DND-41 (cell line): Measurements from ENCODE around the gene DPYSL4.

ENCODE experiments used
- ATAC-seq: fragments of 200-7000 bp; cut with Tn5 transposase; 3 replicates; pipeline ENCODE4 v1.9.1; 2021; ENCODE audit warnings: low read depth; ENCODE audit not compliant: insufficient read depth
- DNase-seq: peaks from one replicate; pipeline ENCODE4 v3.0.0-alpha.2; 2020
- H2AFZ ChIP-seq: 2 replicates; pipeline ENCODE4 v1.6.0; 2012; ENCODE audit warnings: low read depth, low read length
- H3K27ac ChIP-seq: 2 replicates; pipeline ENCODE4 v1.5.1; 2012; ENCODE audit warnings: low read length, inconsistent platforms
- H3K27me3 ChIP-seq: fragments of 200-600 bp; sonication (generic); 2 replicates; pipeline ENCODE4 v1.6.0; 2012; ENCODE audit warnings: low read length, mild to moderate bottlenecking, inconsistent platforms; ENCODE audit not compliant: insufficient read depth, poor library complexity
- H3K36me3 ChIP-seq: 2 replicates; pipeline ENCODE4 v1.5.1; 2012; ENCODE audit warnings: low read length, inconsistent platforms; ENCODE audit not compliant: insufficient read depth
- H3K4me1 ChIP-seq: 2 replicates; pipeline ENCODE4 v1.5.1; 2012; ENCODE audit warnings: mild to moderate bottlenecking, low read length; ENCODE audit not compliant: insufficient read depth
- H3K4me2 ChIP-seq: 2 replicates; pipeline ENCODE4 v1.6.0; 2012; ENCODE audit warnings: mild to moderate bottlenecking, moderate library complexity, low read length, inconsistent platforms; ENCODE audit not compliant: insufficient read depth
- H3K4me3 ChIP-seq, 2 experiments: fragments of 200-600 bp in 1 of 2; shearing (Covaris generic) in 1 of 2; 2 replicates each; pipeline ENCODE4 v1.5.1; 2012 to 2016; ENCODE audit warnings: inconsistent platforms in 2 of 2, low read length in 2 of 2, mild to moderate bottlenecking in 2 of 2, low read depth in 1 of 2, moderate library complexity in 1 of 2
- H3K79me2 ChIP-seq: 2 replicates; pipeline ENCODE4 v1.6.0; 2012; ENCODE audit warnings: low read length, inconsistent platforms; ENCODE audit not compliant: insufficient read depth
- H3K9ac ChIP-seq: 2 replicates; pipeline ENCODE4 v1.6.0; 2012; ENCODE audit warnings: low read depth, mild to moderate bottlenecking, inconsistent platforms, low read length, moderate library complexity
- H3K9me3 ChIP-seq: 2 replicates; pipeline ENCODE4 v1.5.1; 2012; ENCODE audit warnings: low read length, moderate library complexity, mild to moderate bottlenecking, inconsistent platforms; ENCODE audit not compliant: insufficient read depth, severe bottlenecking
- H4K20me1 ChIP-seq: 2 replicates; pipeline ENCODE4 v1.6.0; 2012; ENCODE audit warnings: low read length; ENCODE audit not compliant: insufficient read depth
- EZH2 ChIP-seq: IDR thresholded peaks from 3 replicates; pipeline ENCODE4 v1.6.1; 2012; ENCODE audit warnings: borderline replicate concordance, low read depth, mild to moderate bottlenecking, moderate library complexity, low read length, inconsistent platforms; ENCODE audit not compliant: severe bottlenecking
- TF ChIP-seq, protein P1 (sequence below): IDR thresholded peaks from 2 replicates; pipeline ENCODE4 v1.5.1; 2012; ENCODE audit warnings: borderline replicate concordance, low read length, moderate library complexity, mild to moderate bottlenecking; ENCODE audit not compliant: poor library complexity, severe bottlenecking; ENCODE audit errors: extremely low read depth

Gene DPYSL4

DNA sequence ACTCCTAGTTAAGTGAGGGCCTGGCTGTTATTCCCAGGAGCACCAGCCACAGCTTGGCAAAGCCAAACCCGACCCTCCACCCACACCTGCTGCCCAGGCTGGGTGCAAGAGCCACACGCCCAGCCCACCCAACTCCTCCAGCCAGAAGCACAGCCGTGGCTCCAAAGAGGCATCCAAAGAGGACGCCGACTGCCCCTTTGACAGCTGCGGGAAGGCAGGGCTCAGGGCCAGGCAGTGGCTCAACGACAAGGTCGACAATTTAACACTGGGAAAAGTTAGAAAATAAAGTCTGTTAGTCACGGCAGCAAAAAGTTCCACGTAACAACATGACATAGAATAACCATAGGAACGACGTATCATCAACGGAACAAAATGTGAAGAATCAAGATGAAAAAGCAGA is 54.3 kb downstream of the DPYSL4 start:
- H3K4me3 ChIP-seq: no peak overlapping the region
- no peaks in the 10 kb centered on the region for H3K79me2 ChIP-seq
- H3K4me2 ChIP-seq: no peak overlapping the region
- no peaks in the 10 kb centered on the region for H3K4me1 ChIP-seq
- ATAC-seq (no peak), DNase-seq (no peak)
- H3K9ac ChIP-seq: no peak overlapping the region
- no peaks in the 10 kb centered on the region for H3K9me3 ChIP-seq
- H2AFZ ChIP-seq: no peak overlapping the region
- TF ChIP-seq, protein P1, sequence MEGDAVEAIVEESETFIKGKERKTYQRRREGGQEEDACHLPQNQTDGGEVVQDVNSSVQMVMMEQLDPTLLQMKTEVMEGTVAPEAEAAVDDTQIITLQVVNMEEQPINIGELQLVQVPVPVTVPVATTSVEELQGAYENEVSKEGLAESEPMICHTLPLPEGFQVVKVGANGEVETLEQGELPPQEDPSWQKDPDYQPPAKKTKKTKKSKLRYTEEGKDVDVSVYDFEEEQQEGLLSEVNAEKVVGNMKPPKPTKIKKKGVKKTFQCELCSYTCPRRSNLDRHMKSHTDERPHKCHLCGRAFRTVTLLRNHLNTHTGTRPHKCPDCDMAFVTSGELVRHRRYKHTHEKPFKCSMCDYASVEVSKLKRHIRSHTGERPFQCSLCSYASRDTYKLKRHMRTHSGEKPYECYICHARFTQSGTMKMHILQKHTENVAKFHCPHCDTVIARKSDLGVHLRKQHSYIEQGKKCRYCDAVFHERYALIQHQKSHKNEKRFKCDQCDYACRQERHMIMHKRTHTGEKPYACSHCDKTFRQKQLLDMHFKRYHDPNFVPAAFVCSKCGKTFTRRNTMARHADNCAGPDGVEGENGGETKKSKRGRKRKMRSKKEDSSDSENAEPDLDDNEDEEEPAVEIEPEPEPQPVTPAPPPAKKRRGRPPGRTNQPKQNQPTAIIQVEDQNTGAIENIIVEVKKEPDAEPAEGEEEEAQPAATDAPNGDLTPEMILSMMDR: no peak
- TF ChIP-seq EZH2: no peak
- H3K27me3 ChIP-seq: no peaks in the 10 kb centered on the region
- H4K20me1 ChIP-seq: no peaks in the 10 kb centered on the region; the same call in 1 of the 2 replicates
- H3K36me3 ChIP-seq: no peaks in the 10 kb centered on the region
- H3K27ac ChIP-seq: no peak overlapping the region

DNA sequence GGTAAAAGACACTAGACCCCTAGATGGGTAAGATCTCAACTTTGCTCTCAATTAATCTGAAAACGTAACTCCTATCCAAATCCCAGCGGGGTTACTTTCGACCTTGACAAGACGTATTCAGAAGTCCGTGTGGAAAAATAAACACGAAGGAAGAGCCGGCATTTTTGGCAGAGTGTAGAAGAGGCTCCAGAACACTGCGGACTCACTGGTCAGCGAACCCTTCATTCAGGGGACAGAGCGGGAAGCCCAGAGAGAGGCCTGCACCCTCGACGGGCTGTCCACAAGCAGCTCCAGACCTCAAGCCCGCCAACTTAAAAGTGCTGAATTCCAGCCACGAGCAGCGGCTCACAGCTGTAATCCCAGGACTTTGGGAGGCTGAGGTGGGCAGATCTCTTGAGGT is 54.7 kb downstream of the DPYSL4 start:
- H3K4me2 ChIP-seq: no peak overlapping the region
- H3K79me2 ChIP-seq: no peaks in the 10 kb centered on the region
- H4K20me1 ChIP-seq: no peaks in the 10 kb centered on the region; the same call in 1 of the 2 replicates
- H3K4me1 ChIP-seq: no peaks in the 10 kb centered on the region
- H3K9ac ChIP-seq: no peak overlapping the region
- no peak overlapping the region for H3K27ac ChIP-seq
- H3K9me3 ChIP-seq: no peaks in the 10 kb centered on the region
- ATAC-seq: no peak
- DNase-seq: no peak
- H2AFZ ChIP-seq: no peak overlapping the region
- H3K27me3 ChIP-seq: no peaks in the 10 kb centered on the region
- TF ChIP-seq, protein P1: no peak
- TF ChIP-seq EZH2: no peak
- H3K4me3 ChIP-seq: no peak overlapping the region
- no peaks in the 10 kb centered on the region for H3K36me3 ChIP-seq

DNA sequence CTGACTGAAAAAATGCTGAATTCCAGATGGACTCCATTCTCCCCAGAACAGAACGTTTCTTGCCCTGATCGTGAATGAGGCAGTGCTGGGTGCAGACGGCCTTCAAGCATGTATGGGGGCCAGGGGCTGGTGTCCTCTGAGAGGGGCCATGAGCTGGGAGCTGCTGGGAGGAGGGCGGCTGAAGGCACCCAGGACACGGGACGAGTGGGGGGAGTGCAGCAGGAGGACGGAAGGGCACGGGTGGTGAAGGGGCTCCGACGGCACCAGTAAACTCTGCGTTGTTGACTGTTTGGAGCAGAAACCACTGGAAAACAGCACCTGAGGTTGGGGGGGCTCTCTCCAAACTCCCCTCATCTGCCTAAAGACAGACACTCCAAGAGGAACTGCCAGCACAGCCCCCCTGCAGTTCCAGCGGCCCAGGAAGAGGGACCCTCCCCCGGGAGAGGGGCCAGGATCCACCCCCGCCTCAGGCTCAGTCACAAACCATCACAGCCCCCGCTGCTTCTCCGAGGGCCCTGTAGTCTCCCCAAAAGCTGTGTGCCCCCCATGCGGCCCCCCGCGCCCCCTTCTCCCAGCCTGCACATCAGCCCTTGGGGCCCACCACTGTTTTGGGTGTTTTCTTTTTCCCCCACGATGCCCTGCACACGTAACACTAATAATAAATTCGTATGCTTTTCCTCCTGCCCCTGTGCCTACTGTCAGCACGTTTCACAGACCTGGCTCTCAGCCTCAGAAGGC is 55.5 kb downstream of the DPYSL4 start:
- Histone ChIP-seq H3K79me2 (no peaks in the 10 kb centered on the region), H2AFZ (no peak overlapping the region), H3K9ac (no peak overlapping the region), H3K4me1 (no peaks in the 10 kb centered on the region), H3K27ac (no peak overlapping the region), H3K9me3 (no peaks in the 10 kb centered on the region), H3K4me3 (no peak overlapping the region), H4K20me1 (no peaks in the 10 kb centered on the region; the same call in 1 of the 2 replicates), H3K36me3 (no peaks in the 10 kb centered on the region), H3K4me2 (no peak overlapping the region), H3K27me3 (no peaks in the 10 kb centered on the region)
- TF ChIP-seq, protein P1: no peak
- no peak for TF ChIP-seq EZH2
- no peak for DNase-seq
- ATAC-seq: no peak
